ENCODE data around the gene RBMY1J.
"Not testable (repeated sequence)": the region's sequence is repeated elsewhere in the genome, so short reads cannot be mapped to it uniquely, and the experiment has no call there.

DNA sequence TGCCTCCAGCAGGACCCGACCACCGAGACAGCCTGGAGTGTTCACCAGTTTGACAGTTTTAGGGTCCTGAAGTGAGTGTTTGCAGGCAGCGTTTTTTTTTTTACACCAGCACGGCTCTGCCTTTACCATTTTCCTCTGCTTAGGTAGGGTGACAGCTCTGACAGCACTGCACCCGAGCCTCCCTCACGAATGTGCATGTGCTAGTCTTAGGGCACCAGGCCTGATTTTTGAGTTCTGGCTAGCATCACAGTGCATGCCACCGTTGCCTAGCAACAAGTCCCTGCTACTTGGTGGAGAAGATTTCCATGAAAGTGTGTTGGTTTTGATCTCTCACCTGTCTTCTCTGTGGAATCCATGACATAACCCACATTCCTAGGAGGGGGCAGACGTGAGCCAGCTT, 52.3 kb downstream of the RBMY1J start:
- TF ChIP-seq, protein P1, sequence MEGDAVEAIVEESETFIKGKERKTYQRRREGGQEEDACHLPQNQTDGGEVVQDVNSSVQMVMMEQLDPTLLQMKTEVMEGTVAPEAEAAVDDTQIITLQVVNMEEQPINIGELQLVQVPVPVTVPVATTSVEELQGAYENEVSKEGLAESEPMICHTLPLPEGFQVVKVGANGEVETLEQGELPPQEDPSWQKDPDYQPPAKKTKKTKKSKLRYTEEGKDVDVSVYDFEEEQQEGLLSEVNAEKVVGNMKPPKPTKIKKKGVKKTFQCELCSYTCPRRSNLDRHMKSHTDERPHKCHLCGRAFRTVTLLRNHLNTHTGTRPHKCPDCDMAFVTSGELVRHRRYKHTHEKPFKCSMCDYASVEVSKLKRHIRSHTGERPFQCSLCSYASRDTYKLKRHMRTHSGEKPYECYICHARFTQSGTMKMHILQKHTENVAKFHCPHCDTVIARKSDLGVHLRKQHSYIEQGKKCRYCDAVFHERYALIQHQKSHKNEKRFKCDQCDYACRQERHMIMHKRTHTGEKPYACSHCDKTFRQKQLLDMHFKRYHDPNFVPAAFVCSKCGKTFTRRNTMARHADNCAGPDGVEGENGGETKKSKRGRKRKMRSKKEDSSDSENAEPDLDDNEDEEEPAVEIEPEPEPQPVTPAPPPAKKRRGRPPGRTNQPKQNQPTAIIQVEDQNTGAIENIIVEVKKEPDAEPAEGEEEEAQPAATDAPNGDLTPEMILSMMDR (IDR thresholded peaks at IDR 0.05; ENCODE audit: low read depth, low read length), result not testable (repeated sequence)
- TF ChIP-seq POLR2A (IDR thresholded peaks at IDR 0.05; ENCODE audit: extremely low read depth, insufficient read length), result not testable (repeated sequence)
